PFSK-1 (cell line): ENCODE data around the gene LANCL2.

Experiments
- FOXP2 ChIP-seq: optimal IDR thresholded peaks from 2 replicates; pipeline ENCODE3; 2011; ENCODE audit warnings: borderline replicate concordance, control low read depth, inconsistent platforms; ENCODE audit not compliant: insufficient read depth; ENCODE audit errors: extremely low read length, extremely low read depth
- POLR2AphosphoS5 ChIP-seq: IDR thresholded peaks from 2 replicates; pipeline ENCODE4 v1.6.1; 2012; ENCODE audit warnings: low read depth, mild to moderate bottlenecking, control low read depth, low read length, moderate library complexity
- SIN3A ChIP-seq: IDR thresholded peaks from 2 replicates; pipeline ENCODE4 v1.6.1; 2012; ENCODE audit warnings: mild to moderate bottlenecking, low read length, moderate library complexity, borderline replicate concordance; ENCODE audit not compliant: insufficient read depth
- TAF1 ChIP-seq: IDR thresholded peaks from 2 replicates; pipeline ENCODE4 v1.6.1; 2012; ENCODE audit warnings: low read length, control low read depth, borderline replicate concordance; ENCODE audit not compliant: insufficient read depth

GRCh38 chr7:55464422-55464821 lies 99.3 kb downstream of the LANCL2 start:
- no peak for TF ChIP-seq SIN3A
- no peak for TF ChIP-seq TAF1
- no peak for TF ChIP-seq POLR2AphosphoS5
- no peak for TF ChIP-seq FOXP2
